ENCODE results near the gene CSRNP3.
A peak's percentile ranks its signal among the peaks of the same experiment; 100 is the strongest.
"Not testable (repeated sequence)": the region's sequence is repeated elsewhere in the genome, so short reads cannot be mapped to it uniquely, and the experiment has no call there.

CSRNP3 gene

GRCh38 chr2:165635532-165635931 is 166.0 kb downstream of the CSRNP3 start:
- no peak for DNase-seq

DNA sequence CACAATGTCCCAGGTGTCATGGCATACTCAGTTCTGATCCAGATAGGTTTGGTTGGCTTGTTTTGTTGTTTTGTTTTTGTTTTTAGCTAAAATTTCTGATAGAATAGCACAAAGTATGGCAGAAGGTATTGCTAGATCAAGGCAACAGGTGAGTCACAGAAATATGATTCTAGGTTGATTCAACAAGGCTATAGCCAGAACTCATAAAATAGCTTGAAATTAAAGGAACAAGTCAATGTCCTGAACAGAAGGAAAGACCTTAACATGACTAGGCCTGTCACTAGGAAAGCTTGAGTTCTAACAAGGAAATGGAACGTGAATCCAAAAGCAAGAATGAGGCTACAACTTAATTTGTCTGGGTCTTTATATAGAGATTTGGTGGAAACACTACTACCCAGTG is 167.5 kb downstream of the CSRNP3 start:
- no peak for DNase-seq

DNA sequence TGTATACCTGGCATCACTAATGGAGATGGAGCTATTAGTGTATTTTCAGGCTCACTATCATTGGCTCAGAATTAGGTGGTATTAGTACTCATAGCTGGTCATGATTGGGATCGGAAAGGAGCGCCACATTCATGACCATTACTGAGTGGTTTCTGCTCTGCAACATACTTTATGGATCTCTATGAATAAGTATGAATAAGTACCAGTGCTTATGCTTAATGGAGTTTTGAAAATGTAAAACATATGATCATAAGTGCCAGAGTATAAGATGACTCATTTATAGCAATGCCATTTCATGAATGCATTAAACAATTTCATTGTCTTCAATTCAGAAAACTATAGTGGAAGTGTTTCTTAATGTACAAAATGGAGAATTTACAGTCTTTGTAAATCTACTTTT is 167.9 kb downstream of the CSRNP3 start:
- no peak for DNase-seq

DNA sequence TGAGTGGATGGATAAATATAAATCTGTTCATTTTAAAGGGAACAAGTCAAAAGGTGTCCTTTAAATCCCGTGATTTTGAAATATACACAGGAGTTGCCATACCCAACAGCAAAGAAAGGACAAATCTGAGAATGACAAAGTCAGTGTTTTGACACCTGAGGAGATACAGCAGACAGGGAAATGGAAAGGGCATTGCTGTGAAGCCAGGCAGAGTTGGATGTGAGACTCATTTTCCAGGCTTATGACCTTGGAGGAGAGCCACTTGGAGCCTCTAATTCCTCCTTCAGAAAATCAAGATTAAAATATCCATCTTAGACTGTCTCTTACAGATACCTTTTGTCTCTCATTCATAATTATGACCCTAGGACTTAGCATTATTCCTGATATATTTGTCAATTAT is 170.0 kb downstream of the CSRNP3 start:
- no peak for DNase-seq

DNA sequence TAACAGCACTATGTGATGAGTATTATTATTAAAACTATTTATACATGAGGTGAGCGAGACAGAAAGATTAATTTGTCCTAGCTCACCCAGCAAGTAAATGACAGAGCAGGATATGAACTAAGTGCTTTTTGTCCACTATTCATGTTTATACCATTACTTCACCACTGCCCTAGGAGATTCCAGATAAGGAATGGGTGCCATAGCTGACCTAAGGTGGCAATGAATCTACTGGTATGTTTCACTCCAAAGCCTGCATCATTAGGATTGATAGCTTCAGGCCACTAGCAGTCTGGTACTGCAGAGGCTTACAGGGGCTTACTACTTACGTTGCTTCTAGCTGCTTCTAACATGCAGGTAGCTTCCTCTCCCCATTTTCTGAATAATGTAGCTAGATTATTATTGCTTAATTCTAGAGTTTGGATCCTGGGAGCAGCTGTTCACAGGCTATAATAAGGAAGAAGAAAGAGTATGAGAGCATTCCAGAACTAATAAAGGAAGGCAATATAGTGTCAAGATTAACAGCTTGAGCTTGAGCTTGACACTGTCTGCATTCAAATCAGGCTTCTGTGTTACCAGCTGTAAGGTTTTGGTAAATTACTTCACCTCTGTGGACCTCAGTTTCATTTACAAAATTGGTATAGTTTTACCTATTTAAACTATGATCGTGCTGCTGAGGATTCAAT is 170.9 kb downstream of the CSRNP3 start:
- DNase-seq: no peak

DNA sequence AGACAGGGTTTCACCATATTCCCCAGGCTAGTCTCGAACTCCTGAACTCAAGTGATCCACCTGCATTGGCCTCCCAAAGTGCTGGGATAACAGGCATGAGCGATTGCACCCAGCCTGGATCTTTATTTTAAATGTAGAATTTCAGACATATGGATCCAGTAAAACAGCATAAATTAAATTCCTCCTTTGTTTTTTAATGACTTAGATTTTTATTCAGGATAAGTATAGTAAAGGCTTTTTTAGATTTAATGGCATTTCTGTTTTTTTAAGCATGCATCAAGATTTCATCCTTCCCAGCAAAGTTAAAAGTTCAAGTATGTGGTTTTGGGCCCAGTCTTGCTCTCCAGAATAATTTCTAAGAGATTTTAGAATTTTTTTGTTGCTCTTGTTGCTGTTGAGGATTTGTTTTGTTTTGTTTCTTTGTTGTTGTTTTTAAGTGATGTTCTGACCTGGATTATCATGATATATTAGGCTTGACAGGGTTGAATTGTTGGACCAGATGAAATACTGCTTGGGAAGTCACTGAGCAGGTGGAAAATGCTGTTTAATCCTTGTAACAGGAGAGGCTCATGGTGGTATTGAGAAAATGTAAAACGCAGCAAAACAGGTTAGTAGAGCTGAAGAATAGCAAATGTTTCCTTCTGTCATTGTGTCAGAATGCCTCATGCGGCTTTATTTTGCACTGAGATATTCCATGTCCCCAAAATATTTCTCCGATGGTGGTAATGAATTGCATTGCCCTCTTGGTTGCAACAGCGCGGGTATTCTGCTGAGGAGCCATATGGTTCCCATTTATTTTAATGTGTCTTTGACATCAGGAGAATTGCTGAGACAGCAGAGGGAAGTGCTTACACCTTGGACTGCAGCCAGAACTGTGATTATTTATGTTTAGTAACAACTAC is 176.7 kb downstream of the CSRNP3 start:
- DNase-seq: peak; percentile 57

- no peak for DNase-seq
Observed at GRCh38 chr2:165647409-165647808, 177.9 kb downstream of the CSRNP3 start.

- no peak for DNase-seq
Observed at GRCh38 chr2:165648801-165649200, 179.3 kb downstream of the CSRNP3 start.

GRCh38 chr2:165651233-165651632 is 181.7 kb downstream of the CSRNP3 start:
- DNase-seq: no peak

DNA sequence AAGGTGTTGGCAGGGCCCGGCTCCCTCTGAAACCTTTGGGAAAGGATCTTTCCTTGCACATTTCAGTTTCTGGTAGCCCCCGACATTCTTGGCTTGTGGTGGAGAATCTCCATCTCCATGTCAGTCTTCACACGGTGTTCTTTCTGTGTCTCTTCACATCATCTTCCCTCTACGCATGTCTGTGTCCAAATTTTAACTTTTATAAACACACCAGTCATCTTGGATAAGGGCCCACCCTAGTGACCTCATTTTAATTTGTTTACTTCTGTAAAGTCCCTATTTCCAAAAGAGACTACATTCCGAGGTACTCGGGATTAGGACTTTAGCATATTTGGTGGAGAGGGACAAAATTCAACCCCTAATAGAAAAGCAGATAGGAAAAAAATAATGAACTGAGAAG is 186.2 kb downstream of the CSRNP3 start:
- no peak for DNase-seq

DNA sequence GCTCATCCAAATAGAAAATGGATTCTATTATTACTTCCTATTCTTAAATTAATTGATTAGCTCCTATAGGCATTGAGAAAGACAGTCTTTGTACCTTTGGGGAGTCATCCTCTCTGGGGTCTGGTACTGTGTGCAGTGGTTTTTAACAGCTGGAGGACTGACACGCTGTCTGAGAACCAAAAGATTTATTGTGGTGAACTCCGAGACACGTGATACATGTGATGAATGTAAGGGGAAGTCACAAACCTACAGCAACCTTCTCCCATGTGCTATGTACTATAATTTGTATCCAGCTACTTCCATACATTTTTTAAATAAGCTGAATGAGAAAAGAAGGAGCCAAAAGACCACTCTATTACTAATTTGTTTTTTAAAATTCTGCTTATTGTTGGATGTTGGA is 190.9 kb downstream of the CSRNP3 start:
- DNase-seq: no peak

DNA sequence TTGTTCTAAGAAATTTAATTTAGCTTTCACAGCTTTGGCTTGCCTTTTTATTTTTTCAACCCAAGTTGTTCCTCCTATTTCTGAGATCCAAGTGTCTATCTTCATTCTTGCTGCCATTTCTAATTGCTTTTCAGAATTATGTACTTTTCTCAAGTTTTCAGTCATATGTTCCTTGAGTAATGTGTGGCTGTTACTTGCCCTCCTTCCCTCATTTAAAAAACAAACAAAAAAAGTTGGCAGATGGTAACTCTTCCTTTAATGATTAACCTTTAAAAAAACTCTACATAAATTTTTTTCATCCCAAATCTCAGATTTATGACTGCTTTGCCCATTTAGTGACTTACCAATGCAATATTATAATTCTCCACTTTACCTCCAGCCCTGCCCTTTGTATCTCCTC is 193.2 kb downstream of the CSRNP3 start:
- DNase-seq: no peak

- DNase-seq: no peak
Observed at GRCh38 chr2:165665614-165666013, 196.1 kb downstream of the CSRNP3 start.

GRCh38 chr2:165666073-165666472 is 196.6 kb downstream of the CSRNP3 start:
- DNase-seq: not testable (repeated sequence)

DNA sequence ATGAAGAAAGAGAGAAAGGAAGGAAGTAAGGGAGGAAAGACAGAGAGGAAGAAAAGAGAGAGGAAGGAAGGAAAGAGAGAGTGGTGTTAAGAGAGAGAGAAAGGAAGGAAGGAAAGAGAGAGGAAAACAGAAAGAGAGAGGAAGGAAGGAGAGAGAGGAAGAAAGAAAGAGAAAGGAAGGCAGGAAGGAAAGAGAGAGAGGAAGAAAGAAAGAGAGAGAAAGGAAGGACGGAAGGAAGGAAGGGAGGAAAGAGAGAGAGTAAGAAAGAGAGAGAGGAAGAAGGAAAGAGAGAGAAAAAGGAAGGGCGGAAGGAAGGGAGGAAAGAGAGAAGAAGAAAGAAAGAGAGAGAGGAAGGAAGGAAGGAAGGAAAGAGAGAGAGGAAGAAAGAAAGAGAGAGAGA is 197.1 kb downstream of the CSRNP3 start:
- no peak for DNase-seq

DNA sequence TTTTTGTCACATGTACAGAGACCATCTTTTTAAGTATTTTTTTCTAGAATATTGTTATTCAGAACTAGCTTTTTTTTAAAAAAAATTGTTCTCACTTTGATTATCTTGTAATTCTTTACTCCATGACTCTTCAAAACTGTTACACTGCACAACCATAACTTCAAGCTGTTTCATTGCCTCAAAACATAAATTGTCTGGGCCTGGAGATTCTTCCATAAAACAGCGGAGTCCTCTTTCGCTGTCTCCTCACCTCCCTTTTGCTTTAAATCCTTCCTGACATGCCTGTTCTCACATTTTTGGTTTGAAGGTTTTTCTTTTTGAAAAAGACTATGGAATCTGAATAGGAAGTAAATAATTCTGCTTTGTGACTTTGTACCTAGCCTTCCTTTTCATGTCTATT is 197.9 kb downstream of the CSRNP3 start:
- no peak for DNase-seq

GRCh38 chr2:165674780-165675179 is 205.3 kb downstream of the CSRNP3 start:
- DNase-seq: no peak

- no peak for DNase-seq
Observed at GRCh38 chr2:165675551-165675968, 206.1 kb downstream of the CSRNP3 start.

DNA sequence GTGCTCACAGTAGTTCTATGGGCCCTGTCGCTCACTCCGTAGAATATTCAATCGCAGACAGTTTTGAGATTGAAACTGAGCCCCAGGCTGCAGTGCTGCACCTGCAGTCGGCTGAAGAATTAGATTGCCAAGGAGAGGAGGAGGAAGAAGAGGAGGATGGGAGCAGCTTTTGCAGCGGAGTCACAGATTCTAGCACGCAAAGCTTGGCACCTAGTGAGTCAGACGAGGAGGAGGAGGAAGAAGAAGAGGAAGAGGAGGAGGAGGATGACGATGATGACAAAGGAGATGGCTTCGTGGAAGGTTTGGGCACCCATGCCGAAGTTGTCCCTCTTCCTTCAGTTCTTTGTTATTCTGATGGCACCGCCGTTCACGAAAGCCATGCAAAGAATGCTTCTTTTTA is 209.4 kb downstream of the CSRNP3 start:
- DNase-seq: no peak

- no peak for DNase-seq
Observed at GRCh38 chr2:165679621-165680020, 210.1 kb downstream of the CSRNP3 start.

DNA sequence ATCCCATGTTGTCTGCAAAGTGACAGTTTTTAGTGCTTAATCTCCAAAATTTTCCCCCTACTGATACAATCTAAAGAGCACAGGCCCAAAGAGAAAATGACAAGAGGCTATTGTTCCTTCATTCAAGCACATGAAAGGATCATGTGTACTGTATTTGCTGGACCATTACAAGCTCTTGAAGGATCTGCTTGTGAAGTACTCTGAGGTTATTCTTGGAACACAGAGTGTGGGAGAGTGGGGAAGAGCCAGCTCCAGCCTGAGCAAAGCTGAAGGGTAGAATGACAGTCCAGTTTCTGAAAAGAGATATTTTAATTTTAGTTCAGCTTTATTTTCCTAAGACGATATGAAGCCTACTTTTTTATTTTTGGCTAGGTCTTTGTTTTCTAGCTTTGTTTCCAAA is 212.3 kb downstream of the CSRNP3 start:
- DNase-seq: no peak

DNA sequence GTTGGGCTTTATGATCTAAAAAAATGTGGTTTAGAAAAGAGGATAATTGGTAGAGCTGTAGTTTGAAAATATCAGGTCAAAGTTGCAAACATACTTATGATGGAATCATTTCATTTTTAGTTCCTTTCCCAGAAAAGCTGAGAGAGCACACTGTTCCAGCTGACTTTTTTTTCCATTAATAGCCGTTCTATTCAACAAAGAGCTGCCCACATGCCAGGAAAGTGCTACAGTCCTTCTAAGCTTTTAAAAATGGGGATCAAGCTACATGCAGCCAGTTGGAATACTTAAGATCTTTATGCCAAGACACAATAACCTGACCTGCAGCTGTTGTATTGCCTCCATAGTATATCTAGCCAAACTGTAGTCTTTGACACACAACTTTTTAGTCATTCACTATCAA is 213.0 kb downstream of the CSRNP3 start:
- no peak for DNase-seq

DNA sequence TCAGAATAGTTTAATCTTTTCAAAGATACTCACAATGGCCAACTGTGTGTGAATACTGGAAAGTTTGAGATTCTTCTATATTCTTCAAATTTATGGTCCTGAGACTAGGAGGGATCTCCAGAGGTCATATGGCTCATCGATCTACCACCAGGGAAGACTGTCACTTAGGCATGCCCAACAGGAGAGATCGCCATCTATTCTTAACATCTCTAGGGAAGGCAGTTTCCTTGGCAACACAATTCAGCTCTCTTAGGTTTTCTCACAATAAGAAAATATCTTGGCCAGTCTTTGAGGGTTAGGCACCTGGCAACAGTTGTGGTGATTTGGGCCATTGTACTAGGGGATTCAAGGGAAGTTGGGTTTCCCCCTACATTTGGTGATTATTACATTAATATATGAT is 217.3 kb downstream of the CSRNP3 start:
- no peak for DNase-seq

GRCh38 chr2:165687426-165688002 is 218.0 kb downstream of the CSRNP3 start:
- DNase-seq: no peak

Measured in right kidney (tissue), 1 donor.